Lower leg skin (tissue), 4 donors: ENCODE data around the gene LIMK2. TPM values are rescaled to one million over a fixed set of nuclear protein-coding genes. Genes with fewer than 3 reads are reported as not detected.
"Not testable (repeated sequence)": the region's sequence is repeated elsewhere in the genome, so short reads cannot be mapped to it uniquely, and the experiment has no call there.

Experiments
- DNase-seq, 2 donors: peaks; one replicate each; pipeline ENCODE4 v3.0.0-alpha.2; 2019; ENCODE audit warnings: low spot score in 2 of 2
- H3K4me3 ChIP-seq: fragments of 200-600 bp; sonication (generic); 2 replicates; pipeline ENCODE4 v1.5.1; 2017; ENCODE audit warnings: mild to moderate bottlenecking, low read depth; ENCODE audit not compliant: poor library complexity, severe bottlenecking
- CTCF ChIP-seq, 3 donors: fragments of 450-650 bp; IDR thresholded peaks; one replicate each; pipeline ENCODE4 v1.5.1; 2016; ENCODE audit warnings: antibody characterized with exemption in 3 of 3, mild to moderate bottlenecking in 3 of 3, moderate library complexity in 2 of 3
- POLR2A ChIP-seq, 2 donors: fragments of 450-650 bp; IDR thresholded peaks; one replicate each; pipeline ENCODE4 v1.6.1; 2016 to 2017; ENCODE audit warnings: antibody characterized with exemption in 2 of 2, mild to moderate bottlenecking in 1 of 2, moderate library complexity in 1 of 2
- WGBS, 2 donors: methylation state at CpG; one replicate each; pipeline ENCODE4 v1.1.5; 2018; 5-methylcytosine and 5-hydroxymethylcytosine counted together
- intact Hi-C: fragments of 100-400 bp; cut with DNase I; formaldehyde crosslinking; loops from one replicate; pipeline ENCODE4 v1.15.0; 2023; ENCODE audit warnings: low total_unique reads
- total RNA-seq, 4 donors: library from RNA; depleted of rRNA; stranded (reverse); fragments of >200 nt; gene quantifications; one replicate each; pipeline ENCODE4 v1.1.0, GENCODE V29; 2016

Gene LIMK2
- total RNA-seq, 4 donors from 2014 or later: 135 to 218 (median 168) TPM

GRCh38 chr22:31192513-31192912 lies 19.6 kb upstream of the LIMK2 start:
- TF ChIP-seq CTCF (IDR thresholded peaks at IDR 0.05): no peak
- TF ChIP-seq POLR2A (IDR thresholded peaks at IDR 0.05): no peak
- WGBS, 2 donors: 60 to 67% methylated on average over 2 of the region's 2 CpGs

GRCh38 chr22:31193092-31193491 lies 19.0 kb upstream of the LIMK2 start:
- TF ChIP-seq POLR2A (IDR thresholded peaks at IDR 0.05) (no peak), CTCF (IDR thresholded peaks at IDR 0.05) (no peak)
- intact Hi-C loops: no loop called here

More at GRCh38 chr22:31192513-31192912, 19.6 kb upstream of the LIMK2 start:
- intact Hi-C loops: no loop called here
- no peak overlapping the region for H3K4me3 ChIP-seq
- DNase-seq: no peak

GRCh38 chr22:31194681-31195080 lies 17.4 kb upstream of the LIMK2 start:
- WGBS, 2 donors: 70 to 84% methylated on average over 5 of the region's 5 CpGs
- intact Hi-C loops, DNase-seq, H3K4me3 ChIP-seq: not testable (repeated sequence)

More at GRCh38 chr22:31193092-31193491, 19.0 kb upstream of the LIMK2 start:
- no peak overlapping the region for H3K4me3 ChIP-seq
- DNase-seq: no peak
- WGBS, 2 donors: 68 to 72% methylated on average over 3 of the region's 3 CpGs

- intact Hi-C loops: no loop called here
- TF ChIP-seq POLR2A (IDR thresholded peaks at IDR 0.05) (no peak), CTCF (IDR thresholded peaks at IDR 0.05) (no peak)
- WGBS, 2 donors: 78 to 94% methylated on average over 3 of the region's 3 CpGs
- no peak overlapping the region for H3K4me3 ChIP-seq
- no peak for DNase-seq
Measured at GRCh38 chr22:31199187-31199586, 12.9 kb upstream of the LIMK2 start.

- DNase-seq, intact Hi-C loops, H3K4me3 ChIP-seq: not testable (repeated sequence)
- WGBS, 2 donors: 54 to 60% methylated on average over 7 to 8 of the region's 8 CpGs
Measured at GRCh38 chr22:31204352-31204984, 7.6 kb upstream of the LIMK2 start.

- H3K4me3 ChIP-seq, DNase-seq, intact Hi-C loops: not testable (repeated sequence)
- 62 to 74% methylated on average over 4 of the region's 4 CpGs for WGBS, 2 donors
Measured at GRCh38 chr22:31205059-31205458, 7.0 kb upstream of the LIMK2 start.

- WGBS, 2 donors: 56 to 70% methylated on average over 3 of the region's 3 CpGs
- intact Hi-C loops: not testable (repeated sequence)
Measured at GRCh38 chr22:31206460-31206859, 5.6 kb upstream of the LIMK2 start.

More at GRCh38 chr22:31206460-31206859, 5.6 kb upstream of the LIMK2 start:
- H3K4me3 ChIP-seq, DNase-seq: not testable (repeated sequence)
